Muscle layer of colon (tissue), 2 donors: ENCODE measurements around the gene ZC3H7B.
A peak's percentile ranks its signal among the peaks of the same experiment; 100 is the strongest.

ENCODE experiments used
- H3K27ac ChIP-seq: one replicate; pipeline ENCODE4 v1.7.0; 2013; ENCODE audit warnings: low read depth, mild to moderate bottlenecking, low read length, moderate library complexity
- H3K27me3 ChIP-seq, 2 donors: one replicate each; pipeline ENCODE4 v1.7.0; 2013; ENCODE audit warnings: low read length in 2 of 2, mild to moderate bottlenecking in 2 of 2; ENCODE audit not compliant: insufficient read depth in 2 of 2, control insufficient read depth in 1 of 2
- H3K36me3 ChIP-seq: one replicate; pipeline ENCODE4 v1.7.0; 2013; ENCODE audit warnings: mild to moderate bottlenecking, low read length; ENCODE audit not compliant: insufficient read depth
- H3K4me1 ChIP-seq: one replicate; pipeline ENCODE4 v1.7.0; 2013; ENCODE audit warnings: mild to moderate bottlenecking, low read length; ENCODE audit not compliant: insufficient read depth
- H3K4me3 ChIP-seq, 2 donors: one replicate each; pipeline ENCODE4 v1.7.0; 2013; ENCODE audit warnings: low read length in 2 of 2, low read depth in 1 of 2, mild to moderate bottlenecking in 1 of 2, moderate library complexity in 1 of 2
- H3K9ac ChIP-seq: one replicate; pipeline ENCODE4 v1.7.0; 2013; ENCODE audit warnings: low read length
- H3K9me3 ChIP-seq: one replicate; pipeline ENCODE4 v1.7.0; 2013; ENCODE audit warnings: mild to moderate bottlenecking, low read length
- donor health status: abdominal sarcoma.
- donor health status: Adenocarcinoma of cecum.

ZC3H7B gene

DNA sequence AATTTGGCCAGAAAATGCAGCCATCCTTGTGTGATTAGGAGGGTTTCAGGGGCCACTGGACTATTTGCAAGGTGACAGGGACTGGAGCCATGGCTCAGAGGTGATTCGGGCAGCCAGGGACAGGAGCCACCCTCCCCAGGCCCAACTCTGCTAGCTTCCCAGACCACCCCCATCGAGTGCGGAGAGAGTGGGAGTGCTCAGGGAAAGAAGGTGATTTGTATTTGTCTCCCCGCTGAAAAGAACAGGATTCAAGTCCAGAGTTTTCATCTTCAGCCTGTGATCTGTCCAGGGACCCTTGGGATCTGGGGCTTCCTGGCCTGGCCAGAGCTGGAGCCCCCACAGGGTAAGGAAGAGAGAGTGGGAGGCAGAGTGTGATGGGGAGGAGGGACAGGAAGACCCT lies 58.1 kb downstream of the ZC3H7B start:
- peaks cover 33% of the 10 kb centered on the region for H3K36me3 ChIP-seq
- H3K4me3 ChIP-seq, result no peak overlapping the region
- no peak overlapping the region for H3K9ac ChIP-seq
- H3K27ac ChIP-seq, result no peak overlapping the region
- H3K9me3 ChIP-seq, result no peaks in the 10 kb centered on the region
- H3K4me1 ChIP-seq, result no peaks in the 10 kb centered on the region
- no peaks in the 10 kb centered on the region for H3K27me3 ChIP-seq

DNA sequence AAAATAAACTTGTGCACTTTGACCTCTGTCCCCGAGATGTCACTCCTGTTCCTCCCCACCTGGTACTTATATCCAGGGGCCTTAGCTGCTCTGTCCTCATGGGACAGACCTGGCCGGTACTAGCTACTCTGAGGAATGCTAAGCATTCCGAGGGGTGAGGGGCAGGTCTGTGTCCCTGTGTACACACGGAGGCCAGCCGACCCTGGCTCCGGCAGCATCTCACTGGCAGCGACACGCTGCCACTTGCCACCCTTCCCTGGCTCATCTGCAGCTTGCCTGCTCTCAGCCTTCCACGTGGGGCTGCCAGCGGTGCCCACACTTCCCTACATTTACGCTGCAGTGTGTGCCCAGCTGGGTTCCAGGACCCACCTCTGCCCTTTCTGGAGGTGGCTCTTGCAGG lies 58.8 kb downstream of the ZC3H7B start:
- Histone ChIP-seq H3K27ac (no peak overlapping the region), H3K9ac (no peak overlapping the region), H3K36me3 (peaks cover 26% of the 10 kb centered on the region), H3K9me3 (no peaks in the 10 kb centered on the region), H3K27me3 (no peaks in the 10 kb centered on the region), H3K4me1 (no peaks in the 10 kb centered on the region), H3K4me3 (no peak overlapping the region)

GRCh38 chr22:41361716-41362310 lies 60.5 kb downstream of the ZC3H7B start:
- H3K27ac ChIP-seq, result no peak overlapping the region
- peaks cover 9% of the 10 kb centered on the region for H3K36me3 ChIP-seq
- no peak overlapping the region for H3K4me3 ChIP-seq
- no peak overlapping the region for H3K9ac ChIP-seq
- H3K9me3 ChIP-seq, result no peaks in the 10 kb centered on the region
- no peaks in the 10 kb centered on the region for H3K27me3 ChIP-seq
- H3K4me1 ChIP-seq, result peaks cover 8% of the 10 kb centered on the region

GRCh38 chr22:41362615-41363014 lies 61.3 kb downstream of the ZC3H7B start:
- Histone ChIP-seq H3K27me3 (no peaks in the 10 kb centered on the region), H3K9me3 (no peaks in the 10 kb centered on the region), H3K4me3 (no peak overlapping the region), H3K4me1 (peaks cover 10% of the 10 kb centered on the region), H3K36me3 (peaks cover 6% of the 10 kb centered on the region), H3K9ac (no peak overlapping the region), H3K27ac (no peak overlapping the region)

GRCh38 chr22:41364233-41364632 lies 62.9 kb downstream of the ZC3H7B start:
- Histone ChIP-seq H3K9me3 (no peaks in the 10 kb centered on the region), H3K27me3 (no peaks in the 10 kb centered on the region), H3K36me3 (no peaks in the 10 kb centered on the region), H3K4me1 (peaks cover 23% of the 10 kb centered on the region), H3K4me3 (no peak overlapping the region), H3K27ac (no peak overlapping the region), H3K9ac (no peak overlapping the region)

GRCh38 chr22:41364955-41365354 lies 63.6 kb downstream of the ZC3H7B start:
- no peaks in the 10 kb centered on the region for H3K9me3 ChIP-seq
- no peak overlapping the region for H3K9ac ChIP-seq
- H3K4me3 ChIP-seq, result no peak overlapping the region
- peaks cover 29% of the 10 kb centered on the region for H3K4me1 ChIP-seq
- no peaks in the 10 kb centered on the region for H3K27me3 ChIP-seq
- no peaks in the 10 kb centered on the region for H3K36me3 ChIP-seq
- no peak overlapping the region for H3K27ac ChIP-seq

GRCh38 chr22:41365425-41365824 lies 64.1 kb downstream of the ZC3H7B start:
- Histone ChIP-seq H3K4me1 (peaks cover 29% of the 10 kb centered on the region), H3K9ac (no peak overlapping the region), H3K27ac (no peak overlapping the region), H3K9me3 (no peaks in the 10 kb centered on the region), H3K36me3 (no peaks in the 10 kb centered on the region), H3K27me3 (no peaks in the 10 kb centered on the region), H3K4me3 (no peak overlapping the region)

- Histone ChIP-seq H3K27ac (peak overlapping the region; percentile 76), H3K27me3 (no peaks in the 10 kb centered on the region), H3K36me3 (no peaks in the 10 kb centered on the region), H3K4me1 (peaks cover 32% of the 10 kb centered on the region), H3K9ac (no peak overlapping the region), H3K9me3 (no peaks in the 10 kb centered on the region), H3K4me3 (peak overlapping the region in 1 of 2 donors; percentile 82)
Observed at GRCh38 chr22:41366323-41367029, 65.2 kb downstream of the ZC3H7B start.

DNA sequence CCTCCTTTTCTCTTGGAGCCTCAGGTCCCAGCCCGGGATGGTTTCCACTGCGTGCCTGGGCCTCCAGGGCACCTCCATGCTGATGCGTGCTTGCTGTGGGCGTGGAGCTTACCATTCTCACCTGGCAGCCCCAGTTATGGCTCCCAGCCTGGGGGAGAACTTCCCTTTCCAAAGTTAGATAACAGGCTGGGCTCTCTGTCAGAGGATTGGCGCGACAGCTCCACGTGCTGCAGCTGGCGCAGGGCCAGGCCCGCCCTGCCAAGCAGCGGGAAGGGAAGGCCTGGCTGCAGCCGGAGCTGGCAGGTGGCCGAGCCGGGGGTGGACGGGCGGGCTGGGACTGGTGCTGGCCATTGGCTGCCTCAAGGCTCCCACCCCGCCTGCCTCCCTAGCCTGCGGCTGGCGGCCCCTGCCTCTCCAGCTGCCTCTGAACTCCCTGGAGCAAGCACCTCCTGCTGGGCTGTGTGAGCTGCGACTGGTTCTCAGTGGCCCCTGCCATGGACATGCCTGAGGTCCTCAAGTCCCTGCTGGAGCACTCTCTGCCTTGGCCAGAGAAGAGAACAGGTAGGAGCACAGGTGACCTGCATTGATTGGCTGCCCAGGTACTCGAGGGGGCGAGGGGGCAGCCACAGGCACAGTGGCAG lies 65.8 kb downstream of the ZC3H7B start:
- peaks cover 32% of the 10 kb centered on the region for H3K4me1 ChIP-seq
- H3K4me3 ChIP-seq, result peak overlapping the region; percentile 68 to 82
- H3K36me3 ChIP-seq, result peaks cover 2% of the 10 kb centered on the region
- peak overlapping the region; percentile 67 for H3K9ac ChIP-seq
- no peaks in the 10 kb centered on the region for H3K9me3 ChIP-seq
- H3K27me3 ChIP-seq, result no peaks in the 10 kb centered on the region
- peak overlapping the region; percentile 76 for H3K27ac ChIP-seq

DNA sequence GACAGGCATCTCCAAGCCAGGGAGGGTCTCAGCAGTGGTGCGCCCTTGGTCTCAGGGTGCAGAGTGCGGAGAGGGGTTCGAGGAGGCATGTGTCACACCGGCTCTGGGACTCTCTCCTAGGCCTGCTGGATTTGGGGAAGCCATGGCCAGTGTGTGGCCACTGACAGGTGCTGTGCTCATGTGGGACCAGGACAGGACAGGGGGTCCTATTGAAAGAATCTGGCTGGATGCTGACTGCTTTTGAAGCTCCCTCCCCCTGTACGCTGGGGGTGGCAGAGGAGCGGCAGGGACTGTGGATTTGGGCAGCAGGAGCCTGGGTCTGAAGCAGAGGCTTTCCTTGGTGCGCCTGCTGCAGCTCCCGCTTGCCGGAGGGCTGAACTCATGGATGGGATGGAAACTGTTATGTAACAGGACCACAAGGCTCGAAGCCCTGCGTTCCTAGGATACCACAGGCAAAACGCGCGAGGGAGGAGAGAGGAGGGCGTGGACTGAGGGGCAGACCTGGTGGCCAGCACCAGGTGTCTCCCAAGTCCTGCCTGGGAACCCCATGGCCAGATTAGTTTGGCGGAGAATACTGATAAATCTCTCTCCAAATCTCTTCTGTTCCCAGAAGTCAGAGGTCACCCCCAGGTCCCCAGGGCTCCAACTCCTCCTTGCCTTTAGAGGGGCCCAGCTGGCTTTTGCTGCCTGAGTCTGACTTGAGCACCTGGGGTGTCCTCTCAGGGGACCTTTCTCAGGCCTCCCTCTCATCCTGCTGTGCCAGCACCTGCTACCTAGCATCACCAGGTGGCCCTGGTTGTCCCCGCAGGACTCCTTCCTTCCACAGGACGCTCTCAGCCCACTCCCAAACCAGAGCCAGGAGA lies 66.6 kb downstream of the ZC3H7B start:
- peaks cover 32% of the 10 kb centered on the region for H3K4me1 ChIP-seq
- H3K9me3 ChIP-seq, result no peaks in the 10 kb centered on the region
- peak overlapping the region; percentile 68 to 82 for H3K4me3 ChIP-seq
- peak overlapping the region; percentile 67 for H3K9ac ChIP-seq
- H3K27me3 ChIP-seq, result no peaks in the 10 kb centered on the region
- H3K36me3 ChIP-seq, result peaks cover 10% of the 10 kb centered on the region
- peak overlapping the region; percentile 76 for H3K27ac ChIP-seq
